Measurements from ENCODE around the gene H3-3A. TPM values are rescaled to one million over a fixed set of nuclear protein-coding genes. Genes with fewer than 3 reads are reported as not detected.

The H3-3A gene
- total and polyA plus RNA-seq, 10 of the 15 experiments (the other 5 are each of a cell fraction or from before 2014, with no cell fraction given), result 215 to 486 (median 393) TPM

DNA sequence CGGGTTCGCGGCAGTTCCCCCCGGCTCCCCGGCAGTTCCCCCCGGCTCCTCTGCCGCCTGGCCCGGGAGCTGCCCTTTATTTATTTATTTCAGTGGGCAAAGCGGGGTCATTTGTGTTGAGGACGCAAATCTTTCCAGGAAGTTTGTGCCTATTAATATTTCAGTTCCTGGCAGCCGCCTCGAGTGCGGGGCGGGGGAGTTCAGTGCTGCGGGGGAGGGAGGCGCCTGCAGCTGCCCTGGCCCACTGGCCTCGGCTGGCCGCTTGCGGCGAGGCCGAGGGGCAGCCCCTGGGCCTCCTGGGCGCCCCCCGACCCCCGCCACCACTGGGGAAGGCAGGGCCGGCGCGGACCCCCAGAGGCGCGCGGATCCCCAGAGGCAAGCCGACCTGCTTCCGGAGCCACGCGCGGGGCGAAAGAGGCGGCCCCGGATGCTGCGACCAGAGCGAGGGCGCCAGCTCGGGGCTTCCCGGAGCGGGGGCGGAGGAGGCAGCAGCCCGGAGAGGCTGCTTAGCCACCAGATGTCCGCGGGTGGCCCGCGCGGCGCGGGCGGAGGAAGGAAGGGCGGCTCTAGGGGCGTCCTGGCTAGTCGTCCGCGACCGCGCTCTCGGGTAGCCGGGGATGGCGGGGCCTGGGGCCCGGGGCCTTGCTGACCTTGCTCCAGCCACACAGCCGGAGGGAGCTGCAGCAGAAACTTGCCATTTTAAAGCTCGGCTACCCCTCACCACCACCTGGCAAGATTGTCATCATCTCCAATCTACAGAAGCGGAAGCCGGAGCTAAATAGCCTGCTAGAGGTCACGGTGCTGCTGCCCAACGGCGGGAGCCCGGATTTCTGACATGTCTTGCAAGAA lies 48.0 kb downstream of the H3-3A start (continued):
- TF ChIP-seq CBX5 (IDR thresholded peaks at IDR 0.05; ENCODE audit: low read depth) (peak; percentile 53; the same call in 1 of the 2 replicates), POU2F2 (IDR thresholded peaks at IDR 0.05; ENCODE audit: borderline replicate concordance, low read depth, low read length) (peak; percentile 71; the same call in 2 of the 3 replicates), MTA3 (IDR thresholded peaks at IDR 0.05; ENCODE audit: borderline replicate concordance, low read length) (no peak), STAT3 (IDR thresholded peaks at IDR 0.05; ENCODE audit: low read depth, low read length) (no peak), FOS (IDR thresholded peaks at IDR 0.05; ENCODE audit: borderline replicate concordance, extremely low read depth, insufficient read length) (no peak)

DNA sequence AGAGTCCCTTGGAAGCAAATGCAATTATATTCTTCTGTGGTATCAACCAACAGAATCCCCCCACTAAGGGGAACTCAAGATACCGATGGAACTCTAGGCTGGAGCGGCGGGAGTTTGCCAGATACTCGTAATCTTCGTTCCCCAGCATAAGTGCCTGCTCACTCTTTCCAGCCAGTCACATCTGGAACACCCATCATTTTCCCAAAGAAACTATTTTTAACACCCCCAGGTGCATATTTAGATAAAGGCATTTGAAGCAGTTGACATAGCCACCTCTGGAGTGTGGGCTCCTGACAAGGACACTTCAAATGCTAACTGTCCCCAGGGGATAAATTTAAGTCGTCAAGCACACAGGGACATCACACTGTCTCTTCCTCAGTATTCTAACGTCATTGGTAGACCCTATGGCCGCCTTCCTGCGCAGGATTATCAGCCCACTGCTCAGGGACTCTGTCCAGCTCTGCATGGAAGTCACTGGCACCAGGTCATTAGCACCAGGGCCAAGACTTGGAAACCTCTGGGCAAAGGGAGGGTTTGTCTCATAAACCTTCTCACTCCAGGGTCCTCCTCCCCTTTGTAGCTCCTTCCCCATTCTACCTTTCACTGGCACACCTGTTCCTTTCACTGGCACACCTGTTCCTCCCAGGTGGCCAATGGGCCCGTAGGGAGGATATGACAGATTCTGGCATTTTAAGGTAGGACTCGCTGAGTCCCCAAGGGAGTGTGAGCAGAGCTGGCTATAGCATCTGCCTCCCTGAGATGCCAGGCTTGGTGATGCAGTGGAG lies 48.8 kb downstream of the H3-3A start:
- H3K9ac ChIP-seq (ENCODE audit: control insufficient read depth, insufficient read depth, low read length), result peak overlapping the region; percentile 91
- intact Hi-C loops (cut with micrococcal nuclease; ENCODE audit: unreplicated experiment) (loop anchor here (2.0 to 10.0 kb wide), 3 partner anchors 46 to 644 kb away; partner anchors contain the start of gene SRP9), in situ Hi-C loops (cut with MboI) (no loop called here)
- RAD21 ChIA-PET (ENCODE audit: unreplicated experiment), result interaction anchor here (0.8 to 6.3 kb wide), 13 partner anchors 8 to 133 kb away, joined by 3 to 56 read pairs (median 6); partner anchors contain the start of genes H3-3A and SDE2
- TSS peak; percentile 88 for BruUV-seq (replicated peaks)
- POLR2A ChIA-PET, result interaction anchor here (0.6 to 6.0 kb wide), 17 partner anchors 9 to 620 kb away, joined by 3 to 37 read pairs (median 3); partner anchors contain the start of genes H3-3A and SDE2
- DNase-seq (ENCODE audit: low read depth, low spot score), result no peak
- CTCF ChIA-PET, result interaction anchor here (0.9 to 6.5 kb wide), 7 partner anchors 10 to 222 kb away, joined by 3 to 96 read pairs (median 11); no protein-coding TSS in a partner anchor
- ATAC-seq, result no peak
- H3K4me2 ChIP-seq (ENCODE audit: control insufficient read depth, insufficient read depth), result peak overlapping the region; percentile 89
- peaks cover 23% of the 10 kb centered on the region for H3K4me1 ChIP-seq (ENCODE audit: control insufficient read depth, insufficient read depth, low read length)
- H3K9me3 ChIP-seq (replicated peaks; ENCODE audit: control insufficient read depth, insufficient read depth, low read length), result no peaks in the 10 kb centered on the region
- H3K79me2 ChIP-seq (ENCODE audit: control insufficient read depth, insufficient read depth, low read length), result no peaks in the 10 kb centered on the region
- SMC1A ChIA-PET (ENCODE audit: uncharacterized antibody, unreplicated experiment), result interaction anchor here (0.7 to 4.6 kb wide), 13 partner anchors 8 to 124 kb away, joined by 3 to 39 read pairs (median 5); partner anchors contain the start of gene SDE2
- H2AFZ ChIP-seq (ENCODE audit: control insufficient read depth, low read depth, low read length), result peak overlapping the region; percentile 71
- peak overlapping the region; percentile 77 for H3K4me3 ChIP-seq
- WGBS (ENCODE audit: insufficient coverage, insufficient replicate concordance, low lambda C conversion rate, missing lambda C conversion rate), result 22% methylated on average over 11 of the region's 11 CpGs
- no peaks in the 10 kb centered on the region for H3K27me3 ChIP-seq (replicated peaks in 1 of 2; ENCODE audit: control insufficient read depth in 2 of 2, insufficient read depth in 2 of 2, low read length in 1 of 2)
- TF ChIP-seq ESRRA (IDR thresholded peaks at IDR 0.05; ENCODE audit: low read length) (no peak), TCF7 (IDR thresholded peaks at IDR 0.05; ENCODE audit: borderline replicate concordance) (no peak), RELA (IDR thresholded peaks at IDR 0.05; ENCODE audit: borderline replicate concordance, partially characterized antibody) (no peak), SP1 (IDR thresholded peaks at IDR 0.05; ENCODE audit: low read depth, low read length) (no peak), ZNF207 (IDR thresholded peaks at IDR 0.05; ENCODE audit: borderline replicate concordance) (no peak), BMI1 (IDR thresholded peaks at IDR 0.05; ENCODE audit: borderline replicate concordance) (no peak), IRF4 (IDR thresholded peaks at IDR 0.05; ENCODE audit: low read depth, low read length) (no peak), RAD51 (IDR thresholded peaks at IDR 0.05) (no peak), NBN (IDR thresholded peaks at IDR 0.05) (0 out of 2 replicates have a peak, but pooled peaks have one; percentile 2)
- TF ChIP-seq, protein P1, sequence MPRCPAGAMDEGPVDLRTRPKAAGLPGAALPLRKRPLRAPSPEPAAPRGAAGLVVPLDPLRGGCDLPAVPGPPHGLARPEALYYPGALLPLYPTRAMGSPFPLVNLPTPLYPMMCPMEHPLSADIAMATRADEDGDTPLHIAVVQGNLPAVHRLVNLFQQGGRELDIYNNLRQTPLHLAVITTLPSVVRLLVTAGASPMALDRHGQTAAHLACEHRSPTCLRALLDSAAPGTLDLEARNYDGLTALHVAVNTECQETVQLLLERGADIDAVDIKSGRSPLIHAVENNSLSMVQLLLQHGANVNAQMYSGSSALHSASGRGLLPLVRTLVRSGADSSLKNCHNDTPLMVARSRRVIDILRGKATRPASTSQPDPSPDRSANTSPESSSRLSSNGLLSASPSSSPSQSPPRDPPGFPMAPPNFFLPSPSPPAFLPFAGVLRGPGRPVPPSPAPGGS (IDR thresholded peaks at IDR 0.05; ENCODE audit: borderline replicate concordance, insufficient read depth, low read depth, low read length, poor library complexity, severe bottlenecking), result no peak
- TF ChIP-seq, protein P2, sequence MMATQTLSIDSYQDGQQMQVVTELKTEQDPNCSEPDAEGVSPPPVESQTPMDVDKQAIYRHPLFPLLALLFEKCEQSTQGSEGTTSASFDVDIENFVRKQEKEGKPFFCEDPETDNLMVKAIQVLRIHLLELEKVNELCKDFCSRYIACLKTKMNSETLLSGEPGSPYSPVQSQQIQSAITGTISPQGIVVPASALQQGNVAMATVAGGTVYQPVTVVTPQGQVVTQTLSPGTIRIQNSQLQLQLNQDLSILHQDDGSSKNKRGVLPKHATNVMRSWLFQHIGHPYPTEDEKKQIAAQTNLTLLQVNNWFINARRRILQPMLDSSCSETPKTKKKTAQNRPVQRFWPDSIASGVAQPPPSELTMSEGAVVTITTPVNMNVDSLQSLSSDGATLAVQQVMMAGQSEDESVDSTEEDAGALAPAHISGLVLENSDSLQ (IDR thresholded peaks at IDR 0.05), result peak; percentile 16; the same call in 1 of the 2 replicates
- TF ChIP-seq, protein P3, sequence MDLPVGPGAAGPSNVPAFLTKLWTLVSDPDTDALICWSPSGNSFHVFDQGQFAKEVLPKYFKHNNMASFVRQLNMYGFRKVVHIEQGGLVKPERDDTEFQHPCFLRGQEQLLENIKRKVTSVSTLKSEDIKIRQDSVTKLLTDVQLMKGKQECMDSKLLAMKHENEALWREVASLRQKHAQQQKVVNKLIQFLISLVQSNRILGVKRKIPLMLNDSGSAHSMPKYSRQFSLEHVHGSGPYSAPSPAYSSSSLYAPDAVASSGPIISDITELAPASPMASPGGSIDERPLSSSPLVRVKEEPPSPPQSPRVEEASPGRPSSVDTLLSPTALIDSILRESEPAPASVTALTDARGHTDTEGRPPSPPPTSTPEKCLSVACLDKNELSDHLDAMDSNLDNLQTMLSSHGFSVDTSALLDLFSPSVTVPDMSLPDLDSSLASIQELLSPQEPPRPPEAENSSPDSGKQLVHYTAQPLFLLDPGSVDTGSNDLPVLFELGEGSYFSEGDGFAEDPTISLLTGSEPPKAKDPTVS (IDR thresholded peaks at IDR 0.05; ENCODE audit: low read depth, low read length), result no peak
- no peaks in the 10 kb centered on the region for H3K36me3 ChIP-seq (ENCODE audit: control insufficient read depth in 2 of 2, insufficient read depth in 2 of 2, low read length in 1 of 2)
- FAIRE-seq, result no peak
- peak overlapping the region; percentile 92 for H3K27ac ChIP-seq (ENCODE audit: control insufficient read depth, insufficient read depth)
- H4K20me1 ChIP-seq (ENCODE audit: control insufficient read depth, insufficient read depth), result no peaks in the 10 kb centered on the region

Measured in GM12878 (cell line).